Measurements from ENCODE around the gene GRIP1. TPM values are rescaled to one million over a fixed set of nuclear protein-coding genes. Genes with fewer than 3 reads are reported as not detected.

The GRIP1 gene
- total RNA-seq, 3 donors from 2014 or later, result 6.6 to 22.8 (median 12.8) TPM

- TF ChIP-seq, protein P1, sequence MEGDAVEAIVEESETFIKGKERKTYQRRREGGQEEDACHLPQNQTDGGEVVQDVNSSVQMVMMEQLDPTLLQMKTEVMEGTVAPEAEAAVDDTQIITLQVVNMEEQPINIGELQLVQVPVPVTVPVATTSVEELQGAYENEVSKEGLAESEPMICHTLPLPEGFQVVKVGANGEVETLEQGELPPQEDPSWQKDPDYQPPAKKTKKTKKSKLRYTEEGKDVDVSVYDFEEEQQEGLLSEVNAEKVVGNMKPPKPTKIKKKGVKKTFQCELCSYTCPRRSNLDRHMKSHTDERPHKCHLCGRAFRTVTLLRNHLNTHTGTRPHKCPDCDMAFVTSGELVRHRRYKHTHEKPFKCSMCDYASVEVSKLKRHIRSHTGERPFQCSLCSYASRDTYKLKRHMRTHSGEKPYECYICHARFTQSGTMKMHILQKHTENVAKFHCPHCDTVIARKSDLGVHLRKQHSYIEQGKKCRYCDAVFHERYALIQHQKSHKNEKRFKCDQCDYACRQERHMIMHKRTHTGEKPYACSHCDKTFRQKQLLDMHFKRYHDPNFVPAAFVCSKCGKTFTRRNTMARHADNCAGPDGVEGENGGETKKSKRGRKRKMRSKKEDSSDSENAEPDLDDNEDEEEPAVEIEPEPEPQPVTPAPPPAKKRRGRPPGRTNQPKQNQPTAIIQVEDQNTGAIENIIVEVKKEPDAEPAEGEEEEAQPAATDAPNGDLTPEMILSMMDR (IDR thresholded peaks at IDR 0.05), result no peak
- H3K4me3 ChIP-seq, result no peak overlapping the region
- no peak for DNase-seq
- H3K36me3 ChIP-seq (ENCODE audit: low read depth), result no peaks in the 10 kb centered on the region
- no peak for ATAC-seq
- H3K4me1 ChIP-seq (ENCODE audit: low read depth), result no peaks in the 10 kb centered on the region
- no peaks in the 10 kb centered on the region for H3K9me3 ChIP-seq
- intact Hi-C loops (cut with DNase I, micrococcal nuclease), result no loop called here
Observed at GRCh38 chr12:66627988-66628317, 50.9 kb downstream of the GRIP1 start.

GRCh38 chr12:66627270-66627987, 51.4 kb downstream of the GRIP1 start:
- H3K36me3 ChIP-seq (ENCODE audit: low read depth), result no peaks in the 10 kb centered on the region
- no peaks in the 10 kb centered on the region for H3K9me3 ChIP-seq
- TF ChIP-seq, protein P1 (IDR thresholded peaks at IDR 0.05), result no peak

GRCh38 chr12:66624806-66625205, 54.1 kb downstream of the GRIP1 start:
- DNase-seq, result no peak
- Histone ChIP-seq H3K4me1 (ENCODE audit: low read depth) (no peaks in the 10 kb centered on the region), H3K9me3 (no peaks in the 10 kb centered on the region), H3K4me3 (no peak overlapping the region), H3K36me3 (ENCODE audit: low read depth) (no peaks in the 10 kb centered on the region)
- intact Hi-C loops (cut with DNase I, micrococcal nuclease), result no loop called here
- no peak for ATAC-seq
- TF ChIP-seq, protein P1 (IDR thresholded peaks at IDR 0.05), result no peak

More at GRCh38 chr12:66627270-66627987, 51.4 kb downstream of the GRIP1 start:
- no peak for ATAC-seq
- H3K4me1 ChIP-seq (ENCODE audit: low read depth), result no peaks in the 10 kb centered on the region
- no peak overlapping the region for H3K4me3 ChIP-seq
- DNase-seq, result no peak
- intact Hi-C loops (cut with DNase I, micrococcal nuclease), result no loop called here

DNA sequence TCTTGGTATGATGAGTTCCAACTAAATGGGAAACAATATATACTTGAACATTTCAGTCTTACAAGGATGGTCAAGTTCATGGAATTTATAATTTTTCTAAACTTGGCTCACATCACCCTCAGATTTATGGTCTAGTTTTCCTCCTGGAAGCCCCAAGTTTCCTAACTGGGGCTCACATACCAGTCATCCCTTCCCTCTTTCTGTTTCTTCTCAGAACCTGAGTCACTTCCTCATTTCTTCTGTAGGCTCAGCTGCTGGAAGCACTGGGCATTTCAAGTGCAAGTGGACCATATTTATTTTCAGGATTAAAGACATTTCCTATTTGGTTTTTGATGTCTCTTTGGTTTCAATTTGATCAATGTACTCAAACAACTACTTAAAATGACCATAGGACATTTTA, 55.4 kb downstream of the GRIP1 start:
- H3K9me3 ChIP-seq, result no peaks in the 10 kb centered on the region
- H3K4me1 ChIP-seq (ENCODE audit: low read depth), result no peaks in the 10 kb centered on the region
- TF ChIP-seq, protein P1 (IDR thresholded peaks at IDR 0.05), result no peak
- no peak overlapping the region for H3K4me3 ChIP-seq
- no peak for ATAC-seq
- intact Hi-C loops (cut with DNase I, micrococcal nuclease), result no loop called here
- DNase-seq, result no peak
- no peaks in the 10 kb centered on the region for H3K36me3 ChIP-seq (ENCODE audit: low read depth)

- Histone ChIP-seq H3K36me3 (ENCODE audit: low read depth) (no peaks in the 10 kb centered on the region), H3K4me1 (ENCODE audit: low read depth) (no peaks in the 10 kb centered on the region), H3K4me3 (no peak overlapping the region), H3K9me3 (no peaks in the 10 kb centered on the region)
- ATAC-seq, result no peak
- intact Hi-C loops (cut with DNase I, micrococcal nuclease), result no loop called here
- no peak for DNase-seq
- TF ChIP-seq, protein P1 (IDR thresholded peaks at IDR 0.05), result no peak
Observed at GRCh38 chr12:66620688-66621087, 58.2 kb downstream of the GRIP1 start.

DNA sequence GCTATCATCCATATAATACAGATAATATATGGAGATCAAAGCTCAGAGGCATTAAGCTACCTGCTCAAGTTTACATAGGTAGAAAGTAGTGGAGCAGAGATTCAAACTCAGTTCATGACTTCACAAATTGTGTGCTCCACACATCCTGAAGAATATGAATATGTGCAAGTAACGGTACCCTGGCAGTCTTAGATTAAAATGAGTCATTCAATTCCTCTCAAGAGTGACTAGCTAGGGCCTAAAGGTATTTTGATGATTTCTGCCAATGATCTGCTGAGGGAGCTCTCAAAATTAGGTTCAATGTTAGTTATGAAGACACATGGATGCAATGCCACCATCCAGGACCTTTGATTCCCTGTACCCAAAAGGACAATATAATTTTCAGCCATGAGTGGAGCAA, 58.9 kb downstream of the GRIP1 start:
- H3K4me3 ChIP-seq, result no peak overlapping the region
- no peaks in the 10 kb centered on the region for H3K36me3 ChIP-seq (ENCODE audit: low read depth)
- ATAC-seq (no peak), DNase-seq (no peak)
- TF ChIP-seq, protein P1 (IDR thresholded peaks at IDR 0.05), result no peak
- intact Hi-C loops (cut with DNase I, micrococcal nuclease), result no loop called here
- H3K9me3 ChIP-seq, result no peaks in the 10 kb centered on the region
- no peaks in the 10 kb centered on the region for H3K4me1 ChIP-seq (ENCODE audit: low read depth)
